WTC11 (cell line): ENCODE data around the gene TMEM17. TPM values are rescaled to one million over a fixed set of nuclear protein-coding genes. Genes with fewer than 3 reads are reported as not detected.

Source experiments
- ATAC-seq: fragments of 200-7000 bp; cut with Tn5 transposase; 2 replicates; pipeline ENCODE4 v1.10.0; 2021; ENCODE audit warnings: mild to moderate bottlenecking, moderate library complexity
- CTCF ChIA-PET: fragments of 300-600 bp; sonication (Branson Sonifier 250); formaldehyde crosslinking; loops from one replicate; lab custom pipeline; 2021; ENCODE audit warnings: antibody characterized with exemption; lab: Charles Lee
- POLR2A ChIA-PET: fragments of 350-600 bp; sonication (Branson Sonifier 250); formaldehyde crosslinking; loops from one replicate; lab custom pipeline; 2021; ENCODE audit warnings: antibody characterized with exemption; lab: Charles Lee
- DNase-seq: peaks from one replicate; pipeline ENCODE4 v3.0.0; 2021; ENCODE audit warnings: low spot score
- H3K27ac Mint-ChIP-seq: 2 replicates; pipeline ENCODE4 v1.8.0; 2021; ENCODE audit warnings: mixed read lengths
- H3K27me3 Mint-ChIP-seq: 2 replicates; pipeline ENCODE4 v1.8.0; 2021; ENCODE audit warnings: low read depth, mild to moderate bottlenecking, moderate library complexity, mixed read lengths
- H3K36me3 Mint-ChIP-seq: 2 replicates; pipeline ENCODE4 v1.8.0; 2021; ENCODE audit warnings: mixed read lengths
- H3K4me1 Mint-ChIP-seq: 2 replicates; pipeline ENCODE4 v1.8.0; 2022; ENCODE audit warnings: mixed read lengths
- H3K4me3 Mint-ChIP-seq: 2 replicates; pipeline ENCODE4 v1.8.0; 2021; ENCODE audit warnings: mild to moderate bottlenecking, moderate library complexity, mixed read lengths
- H3K9me3 Mint-ChIP-seq: 2 replicates; pipeline ENCODE4 v1.8.0; 2021; ENCODE audit warnings: mixed read lengths
- ATF1 ChIP-seq: sonication (generic); formaldehyde crosslinking; IDR thresholded peaks from 2 replicates; pipeline ENCODE4 v1.8.1; 2023; ENCODE audit warnings: mild to moderate bottlenecking, moderate library complexity, missing genetic modification reagents
- CBFB ChIP-seq: sonication (generic); formaldehyde crosslinking; IDR thresholded peaks from 2 replicates; pipeline ENCODE4 v1.8.1; 2022; ENCODE audit warnings: mild to moderate bottlenecking, low read depth, missing genetic modification reagents
- EMX1 ChIP-seq: fragments of 250-450 bp; sonication (Bioruptor Pico); IDR thresholded peaks from 2 replicates; pipeline ENCODE4 v1.8.0; 2021; ENCODE audit warnings: mild to moderate bottlenecking
- ESRRA ChIP-seq: sonication (generic); formaldehyde crosslinking; IDR thresholded peaks from 2 replicates; pipeline ENCODE4 v1.8.1; 2022; ENCODE audit warnings: mild to moderate bottlenecking, missing genetic modification reagents, borderline replicate concordance
- FOXJ3 ChIP-seq: sonication (generic); formaldehyde crosslinking; IDR thresholded peaks from 2 replicates; pipeline ENCODE4 v1.9.0; 2021; ENCODE audit warnings: missing genetic modification reagents, mild to moderate bottlenecking, borderline replicate concordance
- FOXP1 ChIP-seq: sonication (generic); formaldehyde crosslinking; IDR thresholded peaks from 2 replicates; pipeline ENCODE4 v1.8.0; 2022; ENCODE audit warnings: missing genetic modification reagents, mild to moderate bottlenecking, moderate library complexity, borderline replicate concordance
- JAZF1 ChIP-seq: fragments of 250-450 bp; sonication (Bioruptor Pico); IDR thresholded peaks from 2 replicates; pipeline ENCODE4 v1.9.0; 2021; ENCODE audit warnings: moderate library complexity, mild to moderate bottlenecking, inconsistent platforms
- JUN ChIP-seq: sonication (generic); formaldehyde crosslinking; IDR thresholded peaks from 2 replicates; pipeline ENCODE4 v1.8.0; 2023; ENCODE audit warnings: mild to moderate bottlenecking, missing genetic modification reagents
- PRRX2 ChIP-seq: fragments of 250-450 bp; sonication (Bioruptor Pico); IDR thresholded peaks from 2 replicates; pipeline ENCODE4 v1.8.0; 2021; ENCODE audit warnings: mild to moderate bottlenecking
- SP1 ChIP-seq: sonication (generic); formaldehyde crosslinking; conservative IDR thresholded peaks from 2 replicates; pipeline ENCODE4 v1.8.1; 2022; ENCODE audit warnings: missing genetic modification reagents
- TEAD1 ChIP-seq: sonication (generic); formaldehyde crosslinking; IDR thresholded peaks from 2 replicates; pipeline ENCODE4 v1.8.0; 2022; ENCODE audit warnings: mild to moderate bottlenecking, missing genetic modification reagents
- TEAD4 ChIP-seq: sonication (generic); formaldehyde crosslinking; IDR thresholded peaks from 2 replicates; pipeline ENCODE4 v1.8.0; 2022; ENCODE audit warnings: mild to moderate bottlenecking, missing genetic modification reagents
- ZNF138 ChIP-seq: sonication (generic); formaldehyde crosslinking; conservative IDR thresholded peaks from 2 replicates; pipeline ENCODE4 v1.8.1; 2022; ENCODE audit warnings: mild to moderate bottlenecking, moderate library complexity, missing genetic modification reagents
- ZNF396 ChIP-seq: fragments of 250-450 bp; sonication (Bioruptor Pico); IDR thresholded peaks from 2 replicates; pipeline ENCODE4 v1.8.0; 2021; ENCODE audit warnings: mild to moderate bottlenecking, moderate library complexity, borderline replicate concordance
- ZNF512 ChIP-seq: sonication (generic); formaldehyde crosslinking; IDR thresholded peaks from 2 replicates; pipeline ENCODE4 v1.8.1; 2022; ENCODE audit warnings: missing genetic modification reagents, borderline replicate concordance
- ZNF671 ChIP-seq: fragments of 250-450 bp; sonication (Bioruptor Pico); IDR thresholded peaks from 2 replicates; pipeline ENCODE4 v1.8.0; 2021; ENCODE audit warnings: mild to moderate bottlenecking
- total RNA-seq: library from RNA; stranded (reverse); gene quantifications from 3 replicates; pipeline ENCODE4 v1.2.3, GENCODE V29; 2021
- TF ChIP-seq, protein P1 (sequence below): sonication (generic); formaldehyde crosslinking; conservative IDR thresholded peaks from 2 replicates; pipeline ENCODE4 v1.8.1; 2023; ENCODE audit warnings: mild to moderate bottlenecking, low read depth, missing genetic modification reagents, moderate library complexity
- TF ChIP-seq, protein P2 (sequence below): sonication (generic); formaldehyde crosslinking; IDR thresholded peaks from 2 replicates; pipeline ENCODE4 v1.8.0; 2022; ENCODE audit warnings: mild to moderate bottlenecking, missing genetic modification reagents
- TF ChIP-seq, protein P3 (sequence below): sonication (generic); formaldehyde crosslinking; IDR thresholded peaks from 2 replicates; pipeline ENCODE4 v1.8.0; 2023; ENCODE audit warnings: mild to moderate bottlenecking, missing genetic modification reagents
- TF ChIP-seq, protein P4 (sequence below): fragments of 250-450 bp; sonication (Bioruptor Pico); IDR thresholded peaks from 2 replicates; pipeline ENCODE4 v2.1.2; 2022; ENCODE audit warnings: mild to moderate bottlenecking, moderate library complexity
- TF ChIP-seq, protein P5 (sequence below): fragments of 250-450 bp; sonication (Bioruptor Pico); IDR thresholded peaks from 2 replicates; pipeline ENCODE4 v1.9.0; 2021; ENCODE audit warnings: mild to moderate bottlenecking
- TF ChIP-seq, protein P6 (sequence below): sonication (generic); formaldehyde crosslinking; IDR thresholded peaks from 2 replicates; pipeline ENCODE4 v1.8.1; 2023; ENCODE audit warnings: mild to moderate bottlenecking, missing genetic modification reagents, moderate library complexity

The TMEM17 gene
- total RNA-seq, 1 experiment from 2014 or later, result 1.2 TPM

- TF ChIP-seq TEAD1 (no peak), SP1 (no peak), FOXP1 (CRISPR knock-in tag) (no peak), CBFB (CRISPR knock-in tag) (no peak), TEAD4 (no peak), EMX1 (CRISPR knock-in tag) (no peak), ZNF138 (CRISPR knock-in tag) (no peak), ATF1 (no peak), PRRX2 (CRISPR knock-in tag) (no peak), ESRRA (no peak), FOXJ3 (no peak)
- TF ChIP-seq, protein P1, sequence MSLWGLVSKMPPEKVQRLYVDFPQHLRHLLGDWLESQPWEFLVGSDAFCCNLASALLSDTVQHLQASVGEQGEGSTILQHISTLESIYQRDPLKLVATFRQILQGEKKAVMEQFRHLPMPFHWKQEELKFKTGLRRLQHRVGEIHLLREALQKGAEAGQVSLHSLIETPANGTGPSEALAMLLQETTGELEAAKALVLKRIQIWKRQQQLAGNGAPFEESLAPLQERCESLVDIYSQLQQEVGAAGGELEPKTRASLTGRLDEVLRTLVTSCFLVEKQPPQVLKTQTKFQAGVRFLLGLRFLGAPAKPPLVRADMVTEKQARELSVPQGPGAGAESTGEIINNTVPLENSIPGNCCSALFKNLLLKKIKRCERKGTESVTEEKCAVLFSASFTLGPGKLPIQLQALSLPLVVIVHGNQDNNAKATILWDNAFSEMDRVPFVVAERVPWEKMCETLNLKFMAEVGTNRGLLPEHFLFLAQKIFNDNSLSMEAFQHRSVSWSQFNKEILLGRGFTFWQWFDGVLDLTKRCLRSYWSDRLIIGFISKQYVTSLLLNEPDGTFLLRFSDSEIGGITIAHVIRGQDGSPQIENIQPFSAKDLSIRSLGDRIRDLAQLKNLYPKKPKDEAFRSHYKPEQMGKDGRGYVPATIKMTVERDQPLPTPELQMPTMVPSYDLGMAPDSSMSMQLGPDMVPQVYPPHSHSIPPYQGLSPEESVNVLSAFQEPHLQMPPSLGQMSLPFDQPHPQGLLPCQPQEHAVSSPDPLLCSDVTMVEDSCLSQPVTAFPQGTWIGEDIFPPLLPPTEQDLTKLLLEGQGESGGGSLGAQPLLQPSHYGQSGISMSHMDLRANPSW (CRISPR knock-in tag), result no peak
- TF ChIP-seq, protein P2, sequence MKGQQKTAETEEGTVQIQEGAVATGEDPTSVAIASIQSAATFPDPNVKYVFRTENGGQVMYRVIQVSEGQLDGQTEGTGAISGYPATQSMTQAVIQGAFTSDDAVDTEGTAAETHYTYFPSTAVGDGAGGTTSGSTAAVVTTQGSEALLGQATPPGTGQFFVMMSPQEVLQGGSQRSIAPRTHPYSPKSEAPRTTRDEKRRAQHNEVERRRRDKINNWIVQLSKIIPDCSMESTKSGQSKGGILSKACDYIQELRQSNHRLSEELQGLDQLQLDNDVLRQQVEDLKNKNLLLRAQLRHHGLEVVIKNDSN, result no peak
- TF ChIP-seq, protein P3, sequence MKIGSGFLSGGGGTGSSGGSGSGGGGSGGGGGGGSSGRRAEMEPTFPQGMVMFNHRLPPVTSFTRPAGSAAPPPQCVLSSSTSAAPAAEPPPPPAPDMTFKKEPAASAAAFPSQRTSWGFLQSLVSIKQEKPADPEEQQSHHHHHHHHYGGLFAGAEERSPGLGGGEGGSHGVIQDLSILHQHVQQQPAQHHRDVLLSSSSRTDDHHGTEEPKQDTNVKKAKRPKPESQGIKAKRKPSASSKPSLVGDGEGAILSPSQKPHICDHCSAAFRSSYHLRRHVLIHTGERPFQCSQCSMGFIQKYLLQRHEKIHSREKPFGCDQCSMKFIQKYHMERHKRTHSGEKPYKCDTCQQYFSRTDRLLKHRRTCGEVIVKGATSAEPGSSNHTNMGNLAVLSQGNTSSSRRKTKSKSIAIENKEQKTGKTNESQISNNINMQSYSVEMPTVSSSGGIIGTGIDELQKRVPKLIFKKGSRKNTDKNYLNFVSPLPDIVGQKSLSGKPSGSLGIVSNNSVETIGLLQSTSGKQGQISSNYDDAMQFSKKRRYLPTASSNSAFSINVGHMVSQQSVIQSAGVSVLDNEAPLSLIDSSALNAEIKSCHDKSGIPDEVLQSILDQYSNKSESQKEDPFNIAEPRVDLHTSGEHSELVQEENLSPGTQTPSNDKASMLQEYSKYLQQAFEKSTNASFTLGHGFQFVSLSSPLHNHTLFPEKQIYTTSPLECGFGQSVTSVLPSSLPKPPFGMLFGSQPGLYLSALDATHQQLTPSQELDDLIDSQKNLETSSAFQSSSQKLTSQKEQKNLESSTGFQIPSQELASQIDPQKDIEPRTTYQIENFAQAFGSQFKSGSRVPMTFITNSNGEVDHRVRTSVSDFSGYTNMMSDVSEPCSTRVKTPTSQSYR (CRISPR knock-in tag), result no peak
- no peak overlapping the region for H3K4me3 Mint-ChIP-seq
- ChIA-PET POLR2A (no interaction called here), CTCF (no interaction called here)
- peaks cover 4% of the 10 kb centered on the region; the same call in 1 of the 2 replicates for H3K4me1 Mint-ChIP-seq
- H3K36me3 Mint-ChIP-seq, result no peaks in the 10 kb centered on the region
- no peaks in the 10 kb centered on the region for H3K9me3 Mint-ChIP-seq
- H3K27me3 Mint-ChIP-seq, result no peaks in the 10 kb centered on the region
- H3K27ac Mint-ChIP-seq, result no peak overlapping the region
- ATAC-seq (no peak), DNase-seq (no peak)
Measured at GRCh38 chr2:62498739-62499138, 7.3 kb downstream of the TMEM17 start.

DNA sequence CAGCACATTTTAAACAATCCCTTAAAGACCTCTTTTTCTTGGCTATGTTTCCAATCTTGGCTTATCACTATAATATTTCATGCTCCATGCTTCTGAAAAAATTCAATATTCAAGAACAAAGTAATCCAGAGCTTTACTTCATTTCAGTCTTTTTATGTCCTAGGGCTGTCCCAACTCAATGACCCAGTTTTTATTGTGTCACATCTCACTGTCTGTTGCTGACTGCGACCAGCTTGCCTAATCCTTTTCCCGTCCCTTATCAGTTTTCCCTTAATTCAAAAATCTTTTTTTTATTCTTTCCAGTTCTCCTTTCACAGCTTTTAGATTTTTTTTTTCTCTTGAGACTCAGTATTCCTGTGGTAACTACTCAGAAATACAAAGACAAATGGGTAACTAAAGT is 10.2 kb downstream of the TMEM17 start:
- H3K36me3 Mint-ChIP-seq, result no peaks in the 10 kb centered on the region
- TF ChIP-seq CBFB (CRISPR knock-in tag), result no peak
- TF ChIP-seq, protein P2, result no peak
- TF ChIP-seq JAZF1, result no peak
- TF ChIP-seq, protein P4, sequence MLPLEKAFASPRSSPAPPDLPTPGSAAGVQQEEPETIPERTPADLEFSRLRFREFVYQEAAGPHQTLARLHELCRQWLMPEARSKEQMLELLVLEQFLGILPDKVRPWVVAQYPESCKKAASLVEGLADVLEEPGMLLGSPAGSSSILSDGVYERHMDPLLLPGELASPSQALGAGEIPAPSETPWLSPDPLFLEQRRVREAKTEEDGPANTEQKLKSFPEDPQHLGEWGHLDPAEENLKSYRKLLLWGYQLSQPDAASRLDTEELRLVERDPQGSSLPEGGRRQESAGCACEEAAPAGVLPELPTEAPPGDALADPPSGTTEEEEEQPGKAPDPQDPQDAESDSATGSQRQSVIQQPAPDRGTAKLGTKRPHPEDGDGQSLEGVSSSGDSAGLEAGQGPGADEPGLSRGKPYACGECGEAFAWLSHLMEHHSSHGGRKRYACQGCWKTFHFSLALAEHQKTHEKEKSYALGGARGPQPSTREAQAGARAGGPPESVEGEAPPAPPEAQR (CRISPR knock-in tag), result no peak
- TF ChIP-seq, protein P5, sequence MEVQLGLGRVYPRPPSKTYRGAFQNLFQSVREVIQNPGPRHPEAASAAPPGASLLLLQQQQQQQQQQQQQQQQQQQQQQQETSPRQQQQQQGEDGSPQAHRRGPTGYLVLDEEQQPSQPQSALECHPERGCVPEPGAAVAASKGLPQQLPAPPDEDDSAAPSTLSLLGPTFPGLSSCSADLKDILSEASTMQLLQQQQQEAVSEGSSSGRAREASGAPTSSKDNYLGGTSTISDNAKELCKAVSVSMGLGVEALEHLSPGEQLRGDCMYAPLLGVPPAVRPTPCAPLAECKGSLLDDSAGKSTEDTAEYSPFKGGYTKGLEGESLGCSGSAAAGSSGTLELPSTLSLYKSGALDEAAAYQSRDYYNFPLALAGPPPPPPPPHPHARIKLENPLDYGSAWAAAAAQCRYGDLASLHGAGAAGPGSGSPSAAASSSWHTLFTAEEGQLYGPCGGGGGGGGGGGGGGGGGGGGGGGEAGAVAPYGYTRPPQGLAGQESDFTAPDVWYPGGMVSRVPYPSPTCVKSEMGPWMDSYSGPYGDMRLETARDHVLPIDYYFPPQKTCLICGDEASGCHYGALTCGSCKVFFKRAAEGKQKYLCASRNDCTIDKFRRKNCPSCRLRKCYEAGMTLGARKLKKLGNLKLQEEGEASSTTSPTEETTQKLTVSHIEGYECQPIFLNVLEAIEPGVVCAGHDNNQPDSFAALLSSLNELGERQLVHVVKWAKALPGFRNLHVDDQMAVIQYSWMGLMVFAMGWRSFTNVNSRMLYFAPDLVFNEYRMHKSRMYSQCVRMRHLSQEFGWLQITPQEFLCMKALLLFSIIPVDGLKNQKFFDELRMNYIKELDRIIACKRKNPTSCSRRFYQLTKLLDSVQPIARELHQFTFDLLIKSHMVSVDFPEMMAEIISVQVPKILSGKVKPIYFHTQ (CRISPR knock-in tag), result no peak
- no peak for TF ChIP-seq TEAD1
- no peak for TF ChIP-seq ZNF512 (CRISPR knock-in tag)
- no peak for TF ChIP-seq ZNF396
- TF ChIP-seq ESRRA, result no peak
- TF ChIP-seq JUN, result no peak
- TF ChIP-seq, protein P6, sequence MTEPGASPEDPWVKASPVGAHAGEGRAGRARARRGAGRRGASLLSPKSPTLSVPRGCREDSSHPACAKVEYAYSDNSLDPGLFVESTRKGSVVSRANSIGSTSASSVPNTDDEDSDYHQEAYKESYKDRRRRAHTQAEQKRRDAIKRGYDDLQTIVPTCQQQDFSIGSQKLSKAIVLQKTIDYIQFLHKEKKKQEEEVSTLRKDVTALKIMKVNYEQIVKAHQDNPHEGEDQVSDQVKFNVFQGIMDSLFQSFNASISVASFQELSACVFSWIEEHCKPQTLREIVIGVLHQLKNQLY, result no peak
- no peak for TF ChIP-seq ZNF671 (CRISPR knock-in tag)

More for the DNA sequence above, 10.2 kb downstream of the TMEM17 start:
- no peak overlapping the region for H3K4me3 Mint-ChIP-seq
- no peak for ATAC-seq
- H3K9me3 Mint-ChIP-seq, result no peaks in the 10 kb centered on the region
- H3K27me3 Mint-ChIP-seq, result no peaks in the 10 kb centered on the region
- ChIA-PET CTCF (interaction anchor here (0.6 to 1.0 kb wide), 2 partner anchors 39 to 167 kb away, joined by 3 read pairs; no protein-coding TSS in a partner anchor), POLR2A (no interaction called here)
- no peak overlapping the region for H3K27ac Mint-ChIP-seq
- no peak for DNase-seq
- H3K4me1 Mint-ChIP-seq, result peaks cover 4% of the 10 kb centered on the region; the same call in 1 of the 2 replicates
